GM08714 (cell line): ENCODE measurements around the gene CGRRF1.
A peak's percentile ranks its signal among the peaks of the same experiment; 100 is the strongest.

Experiments used
- H3K4me3 ChIP-seq: fragments of 200-500 bp; sonication (Bioruptor generic); 2 replicates; pipeline ENCODE4 v1.5.1; 2014; ENCODE audit warnings: mild to moderate bottlenecking, low read length, inconsistent platforms
- ZNF274 ChIP-seq: IDR thresholded peaks from 2 replicates; pipeline ENCODE4 v1.6.1; 2012; ENCODE audit warnings: mild to moderate bottlenecking, low read depth, low read length

The CGRRF1 gene

GRCh38 chr14:54483073-54483745 is 26.5 kb upstream of the CGRRF1 start:
- peak overlapping the region; percentile 58 for H3K4me3 ChIP-seq
- TF ChIP-seq ZNF274: no peak

- H3K4me3 ChIP-seq: peak overlapping the region; percentile 58; the same call in 1 of the 2 replicates
- no peak for TF ChIP-seq ZNF274
Observed at GRCh38 chr14:54483846-54484245, 25.9 kb upstream of the CGRRF1 start.

GRCh38 chr14:54486685-54487084 is 23.0 kb upstream of the CGRRF1 start:
- no peak overlapping the region for H3K4me3 ChIP-seq
- TF ChIP-seq ZNF274: no peak

DNA sequence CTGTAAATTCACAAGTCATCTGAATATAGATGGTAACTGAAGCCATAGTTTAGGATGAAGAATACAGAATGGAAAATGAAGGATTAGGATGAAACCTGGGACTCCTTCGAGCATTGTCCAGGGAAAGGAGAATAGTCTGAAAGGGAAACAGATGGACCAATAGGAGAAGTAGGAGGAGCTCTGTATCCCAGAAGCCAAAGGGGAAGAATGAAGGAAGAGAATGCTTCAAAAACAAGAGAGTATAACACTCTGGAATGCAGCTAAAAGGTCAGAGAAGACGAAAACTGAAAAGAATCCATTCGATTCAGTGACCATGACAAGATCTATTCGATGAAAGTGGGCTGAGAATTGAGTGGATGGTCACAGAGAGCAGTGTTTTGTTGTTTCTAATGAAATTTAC is 21.9 kb upstream of the CGRRF1 start:
- TF ChIP-seq ZNF274: no peak
- peak overlapping the region; percentile 69 for H3K4me3 ChIP-seq

- H3K4me3 ChIP-seq: peak overlapping the region; percentile 69
- TF ChIP-seq ZNF274: no peak
Observed at GRCh38 chr14:54488318-54488645, 21.4 kb upstream of the CGRRF1 start.

GRCh38 chr14:54488646-54489317 is 20.9 kb upstream of the CGRRF1 start, which contains the start of gene GMFB:
Gene GMFB, minus strand, starts transcription at chr14:54488980. Its CDS starts 53 bp downstream, at chr14:54488927.
- peak within 1 kb of the TSS; percentile 69 for H3K4me3 ChIP-seq
- no peak for TF ChIP-seq ZNF274

- H3K4me3 ChIP-seq: peak overlapping the region; percentile 69
- no peak for TF ChIP-seq ZNF274
Observed at GRCh38 chr14:54489318-54489683, 20.4 kb upstream of the CGRRF1 start.

DNA sequence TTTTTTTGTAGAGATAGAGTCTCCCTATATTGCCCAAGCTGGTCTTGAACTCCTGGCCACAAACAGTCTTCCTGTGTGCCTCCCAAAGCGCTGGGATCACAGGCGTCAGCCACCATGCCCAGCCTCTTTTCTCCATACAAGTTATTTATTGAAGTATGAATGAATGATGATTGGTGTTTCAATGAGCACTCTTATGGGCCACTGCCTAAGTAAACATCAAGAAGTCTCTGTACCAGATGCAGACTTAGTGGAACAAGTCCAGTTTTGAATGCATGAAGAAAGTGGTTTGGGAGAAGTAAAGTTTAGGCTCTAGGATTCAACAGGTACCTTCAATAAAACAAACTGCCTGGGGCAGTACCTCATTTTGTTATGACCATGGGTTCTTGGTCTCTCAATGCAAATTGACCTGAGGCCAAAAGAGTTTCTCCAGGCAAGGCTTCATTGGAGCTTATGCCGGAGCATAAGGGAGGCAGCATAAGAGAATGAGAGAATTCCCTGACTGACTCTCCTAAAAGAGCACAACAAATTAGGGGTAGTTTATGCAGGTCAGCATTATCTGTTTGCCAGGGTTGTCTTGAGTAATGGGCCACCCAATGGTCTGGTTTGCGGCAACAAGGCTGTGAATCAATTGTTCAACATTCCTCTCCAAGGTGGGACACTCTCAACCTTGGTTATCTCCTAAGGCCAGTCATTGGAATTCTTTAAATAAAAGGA is 19.8 kb upstream of the CGRRF1 start:
- TF ChIP-seq ZNF274: no peak
- peak overlapping the region; percentile 69; the same call in 1 of the 2 replicates for H3K4me3 ChIP-seq

DNA sequence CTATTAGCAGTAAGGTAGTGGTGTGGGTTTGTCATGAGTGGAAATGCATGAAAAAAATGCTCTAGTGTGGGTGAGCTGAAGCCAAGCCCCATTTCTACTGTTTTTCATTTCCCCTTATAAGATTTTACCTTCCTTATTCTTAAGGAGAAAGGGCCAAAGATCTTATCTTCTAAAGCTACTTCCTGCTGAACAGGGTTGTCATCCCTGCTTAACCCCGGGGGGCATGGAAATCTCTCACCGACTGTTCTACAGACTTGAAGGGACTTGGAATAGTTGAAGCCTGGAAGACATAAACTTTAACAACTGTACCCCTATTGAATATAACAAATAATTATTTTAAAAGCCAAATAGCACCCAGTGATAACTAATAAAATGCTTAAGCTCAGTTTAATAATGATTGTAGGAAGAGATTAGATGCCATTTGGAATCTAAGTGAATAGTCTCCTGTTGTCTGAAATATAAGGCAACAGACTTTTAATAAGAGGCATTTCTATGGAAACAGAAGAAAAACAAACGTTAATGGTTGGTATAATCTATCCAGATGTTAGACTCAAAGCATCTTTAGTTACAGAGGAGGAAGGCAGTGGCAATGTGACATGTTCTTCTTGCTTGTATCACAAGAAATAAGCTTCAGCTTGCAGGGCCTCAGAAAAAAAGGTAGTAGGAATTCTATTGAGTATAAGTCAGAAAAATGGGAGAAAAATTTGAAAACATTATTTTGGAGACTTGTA is 19.1 kb upstream of the CGRRF1 start:
- no peak overlapping the region for H3K4me3 ChIP-seq
- no peak for TF ChIP-seq ZNF274

GRCh38 chr14:54493293-54493692 is 16.4 kb upstream of the CGRRF1 start:
- TF ChIP-seq ZNF274: no peak
- no peak overlapping the region for H3K4me3 ChIP-seq

DNA sequence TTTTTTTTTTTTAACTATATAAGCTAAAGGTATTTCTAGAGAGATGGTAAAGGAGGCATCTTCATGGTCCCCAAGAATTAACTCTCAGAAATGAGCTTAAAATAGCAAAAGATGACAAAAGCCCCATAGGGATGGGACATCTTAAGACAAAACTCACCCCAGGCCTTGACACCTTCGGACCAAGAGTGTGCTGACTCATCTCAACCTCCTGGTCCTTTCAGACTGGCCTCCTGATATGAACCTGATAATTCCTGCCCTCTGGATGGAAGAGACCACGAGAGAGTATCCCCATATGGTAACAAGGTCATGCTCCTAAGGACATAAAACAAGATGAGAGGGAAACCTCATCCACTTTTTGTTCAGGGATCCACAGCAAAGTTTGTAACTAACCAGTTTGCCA is 12.5 kb upstream of the CGRRF1 start:
- no peak for TF ChIP-seq ZNF274
- no peak overlapping the region for H3K4me3 ChIP-seq

- H3K4me3 ChIP-seq: no peak overlapping the region
- TF ChIP-seq ZNF274: no peak
Observed at GRCh38 chr14:54498095-54498531, 11.6 kb upstream of the CGRRF1 start.

GRCh38 chr14:54498579-54498978 is 11.1 kb upstream of the CGRRF1 start:
- H3K4me3 ChIP-seq: no peak overlapping the region
- TF ChIP-seq ZNF274: no peak

DNA sequence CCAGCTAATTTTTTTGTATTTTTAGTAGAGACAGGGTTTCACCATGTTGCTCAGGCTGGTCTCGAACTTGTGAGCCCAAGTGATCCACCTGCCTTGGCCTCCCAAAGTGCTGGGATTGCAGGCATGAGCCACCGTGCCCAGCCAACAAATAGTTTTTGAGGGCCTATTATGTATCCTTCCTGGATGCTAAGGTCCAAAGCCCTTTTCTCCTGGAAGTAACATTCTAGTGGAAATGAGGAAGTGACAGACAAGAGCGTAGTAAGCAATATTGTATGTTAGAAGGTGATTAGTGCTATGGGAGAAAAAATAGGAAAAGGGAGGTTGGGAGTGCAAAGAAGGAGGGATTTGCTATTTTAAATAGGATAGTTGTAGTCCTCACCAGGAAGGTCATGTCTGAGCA is 9.0 kb upstream of the CGRRF1 start:
- H3K4me3 ChIP-seq: no peak overlapping the region
- TF ChIP-seq ZNF274: no peak
